GM18861 (cell line): ENCODE results near the gene ICAM1.
A peak's percentile ranks its signal among the peaks of the same experiment; 100 is the strongest.
"Not testable (repeated sequence)": the region's sequence is repeated elsewhere in the genome, so short reads cannot be mapped to it uniquely, and the experiment has no call there.

Source experiments
- ATAC-seq: cut with Tn5 transposase; IDR thresholded peaks from one replicate; pipeline ENCODE4 v1.9.1; 2021; ENCODE audit not compliant: unreplicated experiment

Gene ICAM1

GRCh38 chr19:10241826-10242449 lies 29.0 kb upstream of the ICAM1 start:
- ATAC-seq, result not testable (repeated sequence)

GRCh38 chr19:10243606-10244005 lies 27.3 kb upstream of the ICAM1 start:
- no peak for ATAC-seq

GRCh38 chr19:10245189-10245939 lies 25.6 kb upstream of the ICAM1 start:
- peak; percentile 52 for ATAC-seq

GRCh38 chr19:10246511-10246910 lies 24.4 kb upstream of the ICAM1 start:
- ATAC-seq, result no peak

- peak; percentile 70 for ATAC-seq
Observed at GRCh38 chr19:10251792-10252694, 18.9 kb upstream of the ICAM1 start, which contains the start of gene MRPL4. TSS of gene MRPL4 (plus strand) at chr19:10252214. CDS start at chr19:10252254, 40 bp downstream.

- no peak for ATAC-seq
Observed at GRCh38 chr19:10252707-10253106, 18.2 kb upstream of the ICAM1 start.

GRCh38 chr19:10254244-10254643 lies 16.7 kb upstream of the ICAM1 start:
- ATAC-seq, result no peak

GRCh38 chr19:10255358-10255757 lies 15.6 kb upstream of the ICAM1 start:
- ATAC-seq, result no peak

GRCh38 chr19:10256551-10256950 lies 14.4 kb upstream of the ICAM1 start:
- ATAC-seq, result no peak

- no peak for ATAC-seq
Observed at GRCh38 chr19:10256970-10257615, 13.8 kb upstream of the ICAM1 start.

- no peak for ATAC-seq
Observed at GRCh38 chr19:10258080-10258710, 12.7 kb upstream of the ICAM1 start.

GRCh38 chr19:10259162-10259905 lies 11.6 kb upstream of the ICAM1 start:
- ATAC-seq, result no peak

GRCh38 chr19:10260141-10260584 lies 10.8 kb upstream of the ICAM1 start:
- no peak for ATAC-seq

GRCh38 chr19:10262771-10263170 lies 8.1 kb upstream of the ICAM1 start:
- ATAC-seq, result no peak

GRCh38 chr19:10266706-10267105 lies 4.2 kb upstream of the ICAM1 start:
- ATAC-seq, result no peak

GRCh38 chr19:10268071-10268470 lies 2.8 kb upstream of the ICAM1 start:
- ATAC-seq, result no peak

- peak; percentile 31 for ATAC-seq
Observed at GRCh38 chr19:10269333-10270179, 1.4 kb upstream of the ICAM1 start.

- no peak for ATAC-seq
Observed at GRCh38 chr19:10270180-10270615, 722 bp upstream of the ICAM1 start.
